Measurements from ENCODE around the gene RAB40C.

Gene RAB40C

GRCh38 chr16:632486-633335, 42.8 kb downstream of the RAB40C start:
- no peak overlapping the region for H3K4me3 ChIP-seq (replicated peaks; ENCODE audit: insufficient read depth, low read length)
- no peak for DNase-seq (ENCODE audit: low read depth in 1 of 2, low spot score in 1 of 2)
- TF ChIP-seq, protein P1, sequence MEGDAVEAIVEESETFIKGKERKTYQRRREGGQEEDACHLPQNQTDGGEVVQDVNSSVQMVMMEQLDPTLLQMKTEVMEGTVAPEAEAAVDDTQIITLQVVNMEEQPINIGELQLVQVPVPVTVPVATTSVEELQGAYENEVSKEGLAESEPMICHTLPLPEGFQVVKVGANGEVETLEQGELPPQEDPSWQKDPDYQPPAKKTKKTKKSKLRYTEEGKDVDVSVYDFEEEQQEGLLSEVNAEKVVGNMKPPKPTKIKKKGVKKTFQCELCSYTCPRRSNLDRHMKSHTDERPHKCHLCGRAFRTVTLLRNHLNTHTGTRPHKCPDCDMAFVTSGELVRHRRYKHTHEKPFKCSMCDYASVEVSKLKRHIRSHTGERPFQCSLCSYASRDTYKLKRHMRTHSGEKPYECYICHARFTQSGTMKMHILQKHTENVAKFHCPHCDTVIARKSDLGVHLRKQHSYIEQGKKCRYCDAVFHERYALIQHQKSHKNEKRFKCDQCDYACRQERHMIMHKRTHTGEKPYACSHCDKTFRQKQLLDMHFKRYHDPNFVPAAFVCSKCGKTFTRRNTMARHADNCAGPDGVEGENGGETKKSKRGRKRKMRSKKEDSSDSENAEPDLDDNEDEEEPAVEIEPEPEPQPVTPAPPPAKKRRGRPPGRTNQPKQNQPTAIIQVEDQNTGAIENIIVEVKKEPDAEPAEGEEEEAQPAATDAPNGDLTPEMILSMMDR (IDR thresholded peaks at IDR 0.05; ENCODE audit: insufficient read depth, low read length) = no peak
- TF ChIP-seq SPI1 (IDR thresholded peaks at IDR 0.05; ENCODE audit: borderline replicate concordance, low read depth) (no peak), POLR2AphosphoS5 (IDR thresholded peaks at IDR 0.05; ENCODE audit: low read depth) (peak; percentile 57)
- no peaks in the 10 kb centered on the region for H3K27me3 ChIP-seq (ENCODE audit: insufficient read depth, poor library complexity, severe bottlenecking)
- H3K27ac ChIP-seq (replicated peaks) = no peak overlapping the region

DNA sequence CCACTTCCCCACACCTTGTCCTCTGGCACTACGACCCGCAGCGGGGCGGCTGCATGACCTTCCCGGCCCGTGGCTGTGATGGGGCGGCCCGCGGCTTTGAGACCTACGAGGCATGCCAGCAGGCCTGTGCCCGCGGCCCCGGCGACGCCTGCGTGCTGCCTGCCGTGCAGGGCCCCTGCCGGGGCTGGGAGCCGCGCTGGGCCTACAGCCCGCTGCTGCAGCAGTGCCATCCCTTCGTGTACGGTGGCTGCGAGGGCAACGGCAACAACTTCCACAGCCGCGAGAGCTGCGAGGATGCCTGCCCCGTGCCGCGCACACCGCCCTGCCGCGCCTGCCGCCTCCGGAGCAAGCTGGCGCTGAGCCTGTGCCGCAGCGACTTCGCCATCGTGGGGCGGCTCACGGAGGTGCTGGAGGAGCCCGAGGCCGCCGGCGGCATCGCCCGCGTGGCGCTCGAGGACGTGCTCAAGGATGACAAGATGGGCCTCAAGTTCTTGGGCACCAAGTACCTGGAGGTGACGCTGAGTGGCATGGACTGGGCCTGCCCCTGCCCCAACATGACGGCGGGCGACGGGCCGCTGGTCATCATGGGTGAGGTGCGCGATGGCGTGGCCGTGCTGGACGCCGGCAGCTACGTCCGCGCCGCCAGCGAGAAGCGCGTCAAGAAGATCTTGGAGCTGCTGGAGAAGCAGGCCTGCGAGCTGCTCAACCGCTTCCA, 43.6 kb downstream of the RAB40C start:
- DNase-seq (ENCODE audit: low read depth in 1 of 2, low spot score in 1 of 2) = no peak
- Histone ChIP-seq H3K4me3 (replicated peaks; ENCODE audit: insufficient read depth, low read length) (no peak overlapping the region), H3K27ac (replicated peaks) (no peak overlapping the region), H3K27me3 (ENCODE audit: insufficient read depth, poor library complexity, severe bottlenecking) (no peaks in the 10 kb centered on the region)
- no peak for TF ChIP-seq POLR2AphosphoS5 (IDR thresholded peaks at IDR 0.05; ENCODE audit: low read depth)
- TF ChIP-seq, protein P1 (IDR thresholded peaks at IDR 0.05; ENCODE audit: insufficient read depth, low read length) = no peak
- TF ChIP-seq, protein P2, sequence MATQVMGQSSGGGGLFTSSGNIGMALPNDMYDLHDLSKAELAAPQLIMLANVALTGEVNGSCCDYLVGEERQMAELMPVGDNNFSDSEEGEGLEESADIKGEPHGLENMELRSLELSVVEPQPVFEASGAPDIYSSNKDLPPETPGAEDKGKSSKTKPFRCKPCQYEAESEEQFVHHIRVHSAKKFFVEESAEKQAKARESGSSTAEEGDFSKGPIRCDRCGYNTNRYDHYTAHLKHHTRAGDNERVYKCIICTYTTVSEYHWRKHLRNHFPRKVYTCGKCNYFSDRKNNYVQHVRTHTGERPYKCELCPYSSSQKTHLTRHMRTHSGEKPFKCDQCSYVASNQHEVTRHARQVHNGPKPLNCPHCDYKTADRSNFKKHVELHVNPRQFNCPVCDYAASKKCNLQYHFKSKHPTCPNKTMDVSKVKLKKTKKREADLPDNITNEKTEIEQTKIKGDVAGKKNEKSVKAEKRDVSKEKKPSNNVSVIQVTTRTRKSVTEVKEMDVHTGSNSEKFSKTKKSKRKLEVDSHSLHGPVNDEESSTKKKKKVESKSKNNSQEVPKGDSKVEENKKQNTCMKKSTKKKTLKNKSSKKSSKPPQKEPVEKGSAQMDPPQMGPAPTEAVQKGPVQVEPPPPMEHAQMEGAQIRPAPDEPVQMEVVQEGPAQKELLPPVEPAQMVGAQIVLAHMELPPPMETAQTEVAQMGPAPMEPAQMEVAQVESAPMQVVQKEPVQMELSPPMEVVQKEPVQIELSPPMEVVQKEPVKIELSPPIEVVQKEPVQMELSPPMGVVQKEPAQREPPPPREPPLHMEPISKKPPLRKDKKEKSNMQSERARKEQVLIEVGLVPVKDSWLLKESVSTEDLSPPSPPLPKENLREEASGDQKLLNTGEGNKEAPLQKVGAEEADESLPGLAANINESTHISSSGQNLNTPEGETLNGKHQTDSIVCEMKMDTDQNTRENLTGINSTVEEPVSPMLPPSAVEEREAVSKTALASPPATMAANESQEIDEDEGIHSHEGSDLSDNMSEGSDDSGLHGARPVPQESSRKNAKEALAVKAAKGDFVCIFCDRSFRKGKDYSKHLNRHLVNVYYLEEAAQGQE (IDR thresholded peaks at IDR 0.05; ENCODE audit: insufficient replicate concordance, low read depth) = no peak
- no peak for TF ChIP-seq SPI1 (IDR thresholded peaks at IDR 0.05; ENCODE audit: borderline replicate concordance, low read depth)
- TF ChIP-seq GABPA (IDR thresholded peaks at IDR 0.05; ENCODE audit: low read depth) = no peak

DNA sequence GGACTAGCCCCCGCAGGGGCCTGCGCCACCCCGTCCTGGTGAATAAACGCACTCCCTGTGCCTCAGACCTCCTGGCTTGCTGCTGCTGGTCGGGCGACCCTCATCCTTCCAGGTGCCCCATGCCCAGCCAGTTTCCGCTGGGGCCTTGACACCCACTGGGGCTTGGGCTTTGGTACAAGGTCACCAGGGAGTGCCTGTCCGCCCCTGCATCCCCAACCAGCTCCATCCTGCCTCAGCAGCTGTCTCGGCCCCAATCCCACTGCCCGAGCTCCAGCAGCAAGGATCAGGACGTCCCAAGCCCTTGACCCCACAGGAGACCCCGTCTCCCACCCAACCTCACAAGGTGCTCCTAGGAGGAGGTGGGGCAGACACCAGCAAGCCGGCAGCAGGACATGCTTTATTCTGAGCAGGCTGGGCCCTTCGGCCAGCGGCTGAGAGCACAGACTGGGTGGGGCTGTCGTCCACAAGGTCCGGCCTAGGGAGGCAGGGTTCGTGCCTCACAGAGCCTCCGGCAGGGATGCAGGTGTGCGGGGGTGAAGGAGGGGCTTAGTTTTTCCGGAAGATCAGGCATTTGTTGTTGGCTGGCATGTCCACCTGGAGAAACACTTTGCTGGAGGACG, 44.3 kb downstream of the RAB40C start:
- DNase-seq (ENCODE audit: low read depth in 1 of 2, low spot score in 1 of 2) = no peak
- TF ChIP-seq, protein P1 (IDR thresholded peaks at IDR 0.05; ENCODE audit: insufficient read depth, low read length) = no peak
- H3K27ac ChIP-seq (replicated peaks) = no peak overlapping the region

DNA sequence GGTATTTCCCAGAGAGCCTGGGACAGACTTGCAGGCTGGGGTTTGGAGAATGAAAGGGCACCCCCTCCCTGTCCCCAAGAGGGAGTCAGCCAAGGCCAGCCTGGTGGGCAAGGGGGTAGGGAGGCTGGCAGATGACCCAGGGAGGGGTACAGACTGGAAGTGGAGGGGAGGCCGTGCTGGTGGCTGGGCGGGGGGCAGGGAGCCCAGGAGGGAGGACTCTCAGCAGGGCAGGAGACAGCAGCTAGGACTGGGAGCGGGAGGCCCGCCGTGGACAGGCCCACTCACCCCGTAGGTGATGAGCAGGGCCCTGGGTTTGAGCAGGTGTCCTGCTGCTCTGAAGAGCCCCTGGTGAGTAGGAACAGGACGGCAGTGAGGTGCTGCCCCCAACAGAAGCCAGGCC, 45.1 kb downstream of the RAB40C start:
- Histone ChIP-seq H3K4me3 (replicated peaks; ENCODE audit: insufficient read depth, low read length) (peak overlapping the region; percentile 72), H3K27me3 (ENCODE audit: insufficient read depth, poor library complexity, severe bottlenecking) (no peaks in the 10 kb centered on the region), H3K27ac (replicated peaks) (no peak overlapping the region)
- DNase-seq (ENCODE audit: low read depth in 1 of 2, low spot score in 1 of 2) = no peak
- TF ChIP-seq POLR2AphosphoS5 (IDR thresholded peaks at IDR 0.05; ENCODE audit: low read depth) (no peak), GABPA (IDR thresholded peaks at IDR 0.05; ENCODE audit: low read depth) (no peak), SPI1 (IDR thresholded peaks at IDR 0.05; ENCODE audit: borderline replicate concordance, low read depth) (no peak)
- TF ChIP-seq, protein P2 (IDR thresholded peaks at IDR 0.05; ENCODE audit: insufficient replicate concordance, low read depth) = no peak
- TF ChIP-seq, protein P1 (IDR thresholded peaks at IDR 0.05; ENCODE audit: insufficient read depth, low read length) = no peak

More for the DNA sequence above, 44.3 kb downstream of the RAB40C start:
- no peak overlapping the region for H3K4me3 ChIP-seq (replicated peaks; ENCODE audit: insufficient read depth, low read length)
- no peaks in the 10 kb centered on the region for H3K27me3 ChIP-seq (ENCODE audit: insufficient read depth, poor library complexity, severe bottlenecking)

All from HL-60 (cell line).